Adrenal gland (tissue), 12 donors: ENCODE data around the gene SEMA3A. TPM values are rescaled to one million over a fixed set of nuclear protein-coding genes. Genes with fewer than 3 reads are reported as not detected.

Experiments
- DNase-seq, 7 donors: peaks; one replicate each; pipeline ENCODE4 v3.0.0-alpha.2; 2019 to 2020
- H3K27ac ChIP-seq, 5 donors: fragments of 200-600 bp; sonication (generic) in 4 of 5; 1 replicate in 3 of 5; 2 replicates in 2 of 5; pipeline versions ENCODE4 v1.5.1 to v1.8.0; 2016 to 2020; ENCODE audit warnings: mild to moderate bottlenecking in 1 of 5
- H3K27me3 ChIP-seq: fragments of 200-600 bp; 2 replicates; pipeline ENCODE4 v1.8.0; 2021
- H3K36me3 ChIP-seq, 2 donors: fragments of 200-600 bp; replicated peaks in 1 of 2; 1 replicate in 1 of 2; 2 replicates in 1 of 2; pipeline versions ENCODE4 v1.5.1 to v1.8.0; 2018 to 2022
- H3K4me1 ChIP-seq, 2 donors: fragments of 200-600 bp; replicated peaks in 1 of 2; 1 replicate in 1 of 2; 2 replicates in 1 of 2; pipeline versions ENCODE4 v1.5.1 to v1.8.0; 2018 to 2021
- H3K4me3 ChIP-seq, 4 donors: fragments of 200-600 bp; sonication (generic) in 3 of 4; one replicate each; pipeline ENCODE4 v1.5.1; 2016 to 2018
- H3K9me3 ChIP-seq, 3 donors: fragments of 200-600 bp; sonication (generic) in 1 of 3; replicated peaks in 1 of 3; 1 replicate in 2 of 3; 2 replicates in 1 of 3; pipeline versions ENCODE4 v1.5.1 to v1.8.0; 2016 to 2021
- CTCF ChIP-seq, 6 experiments: fragments of 450-650 bp in 4 of 6; fragments of 200-600 bp in 2 of 6; sonication (generic) in 1 of 6; IDR thresholded peaks; 1 replicate in 5 of 6; 2 replicates in 1 of 6; pipeline versions ENCODE4 v1.5.1 to v1.8.0; 2016 to 2021; ENCODE audit warnings: antibody characterized with exemption in 6 of 6, mild to moderate bottlenecking in 2 of 6, moderate library complexity in 1 of 6
- POLR2A ChIP-seq, 2 donors: fragments of 450-650 bp; IDR thresholded peaks; one replicate each; pipeline ENCODE4 v1.6.1; 2017; ENCODE audit warnings: antibody characterized with exemption in 2 of 2, mild to moderate bottlenecking in 2 of 2, moderate library complexity in 1 of 2
- WGBS, 4 donors: extraction: QIAGEN DNeasy Blood & Tissue Kit in 2 of 4; methylation state at CpG; one replicate each; pipeline versions ENCODE4 v1.1.5 to v1.1.7; 2013 to 2017; 5-methylcytosine and 5-hydroxymethylcytosine counted together
- intact Hi-C, 2 donors: fragments of 100-400 bp; cut with DNase I; formaldehyde crosslinking; loops; one replicate each; pipeline versions ENCODE4 v1.14.1 to v1.15.0; 2022 to 2023
- polyA plus RNA-seq, 3 donors: library from polyadenylated mRNA; stranded (reverse); fragments of 200-250 nt in 2 of 3; fragments of 350-450 nt in 1 of 3; fragmentation: Illumina TruSeq in 1 of 3; extraction: RNeasy Lipid Tissue Mini Kit (QIAGEN cat#74804) in 1 of 3; gene quantifications; one replicate each; pipeline ENCODE4 v1.2.3, GENCODE V29; 2013 to 2014
- total RNA-seq, 9 donors: library from RNA; depleted of rRNA in 4 of 9; stranded (reverse); fragments of >200 nt in 4 of 9; fragments of 120-200 nt in 1 of 9; fragmentation: NEBNext Ultra II Directional in 1 of 9; extraction: Animal tissue kit (Norgen Biotek cat#: 25700) in 1 of 9; gene quantifications; one replicate each; pipeline versions ENCODE4 v1.1.0 to v1.2.4, GENCODE V29; 2013 to 2023
- donor health status: healthy with polysubstance abuse.
- donor health status: Bipolar disorder and iron deficiency.
- donor health status: DM: yes; HTN: yes; CAD: no.
- donor health status: DM: no; HTN: no; CAD: no.
- donor health status: DM: no; HTN: no; CAD: no.
- donor health status: DM: yes; HTN: yes; CAD: no.

Gene SEMA3A
- total and polyA plus RNA-seq, 12 donors: 0.24 to 17.5 (median 1.2) TPM

GRCh38 chr7:84199216-84199615 lies 4.6 kb upstream of the SEMA3A start:
- no peak for TF ChIP-seq CTCF (IDR thresholded peaks at IDR 0.05)
- TF ChIP-seq POLR2A (IDR thresholded peaks at IDR 0.05): no peak
- no peak overlapping the region for H3K4me3 ChIP-seq
- no peaks in the 10 kb centered on the region for H3K27me3 ChIP-seq
- H3K36me3 ChIP-seq: no peaks in the 10 kb centered on the region
- no peak overlapping the region for H3K27ac ChIP-seq
- intact Hi-C loops: no loop called here
- 64 to 74% (median 69%) methylated on average over 2 of the region's 2 CpGs for WGBS, 4 donors
- DNase-seq: no peak
- peaks cover 4 to 10% of the 10 kb centered on the region in 2 donors for H3K4me1 ChIP-seq
- no peaks in the 10 kb centered on the region for H3K9me3 ChIP-seq

- H3K27ac ChIP-seq: no peak overlapping the region
- no peaks in the 10 kb centered on the region for H3K9me3 ChIP-seq
- no peaks in the 10 kb centered on the region for H3K27me3 ChIP-seq
- intact Hi-C loops: no loop called here
- peaks cover 10% of the 10 kb centered on the region in 2 donors for H3K4me1 ChIP-seq
- H3K36me3 ChIP-seq: no peaks in the 10 kb centered on the region
- WGBS, 4 donors: 26 to 47% (median 39%) methylated on average over 4 of the region's 4 CpGs
- TF ChIP-seq CTCF (IDR thresholded peaks at IDR 0.05): no peak
- TF ChIP-seq POLR2A (IDR thresholded peaks at IDR 0.05): no peak
- no peak overlapping the region for H3K4me3 ChIP-seq
- DNase-seq: no peak
Observed at GRCh38 chr7:84196084-84196503, 1.5 kb upstream of the SEMA3A start.

GRCh38 chr7:84195295-84196060 lies 889 bp upstream of the SEMA3A start:
- peaks cover 10% of the 10 kb centered on the region in 2 donors for H3K4me1 ChIP-seq
- intact Hi-C loops: no loop called here
- TF ChIP-seq POLR2A (IDR thresholded peaks at IDR 0.05) (no peak), CTCF (IDR thresholded peaks at IDR 0.05) (no peak)
- H3K36me3 ChIP-seq: no peaks in the 10 kb centered on the region
- H3K27ac ChIP-seq: no peak overlapping the region
- DNase-seq: no peak
- no peaks in the 10 kb centered on the region for H3K27me3 ChIP-seq
- WGBS, 4 donors: 27 to 31% (median 29%) methylated on average over 6 of the region's 6 CpGs
- H3K4me3 ChIP-seq: peak overlapping the region in 1 of 4 donors; percentile 47
- H3K9me3 ChIP-seq: no peaks in the 10 kb centered on the region

DNA sequence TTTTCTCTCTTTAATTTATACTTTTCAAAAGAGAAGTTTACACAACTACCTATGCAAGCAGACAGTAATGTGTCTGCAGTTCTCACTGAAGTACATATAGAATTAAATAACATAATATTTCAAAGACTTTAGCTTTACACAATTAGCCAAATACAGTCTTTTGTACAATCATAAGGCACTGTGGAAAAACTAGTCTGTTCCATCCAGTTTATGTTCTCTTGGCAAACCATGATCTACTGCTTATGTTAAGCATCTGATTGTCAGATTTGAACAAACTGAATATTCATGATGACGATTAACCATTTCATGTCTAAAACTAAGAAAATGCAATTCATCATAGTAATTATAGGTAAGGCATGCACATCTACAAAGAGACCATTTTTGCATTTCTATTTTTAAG lies 842 bp downstream of the SEMA3A start:
- no peaks in the 10 kb centered on the region for H3K36me3 ChIP-seq
- no peak for DNase-seq
- no peak overlapping the region for H3K4me3 ChIP-seq
- 36 to 52% (median 46%) methylated on average over 1 of the region's 1 CpG for WGBS, 4 donors
- H3K4me1 ChIP-seq: peaks cover 10% of the 10 kb centered on the region in 2 donors
- H3K27me3 ChIP-seq: no peaks in the 10 kb centered on the region
- intact Hi-C loops: no loop called here
- TF ChIP-seq CTCF (IDR thresholded peaks at IDR 0.05) (no peak), POLR2A (IDR thresholded peaks at IDR 0.05) (no peak)
- no peaks in the 10 kb centered on the region for H3K9me3 ChIP-seq
- H3K27ac ChIP-seq: no peak overlapping the region
